T-helper 2 cell (primary cell): ENCODE results near the gene PREB.
"Not testable (repeated sequence)": the region's sequence is repeated elsewhere in the genome, so short reads cannot be mapped to it uniquely, and the experiment has no call there.

ENCODE experiments used
- DNase-seq, 5 experiments: peaks; one replicate each; pipeline versions ENCODE4 v3.0.0 to v3.0.0-alpha.2; 2012 to 2022
- total RNA-seq, 2 donors: gene quantifications; one replicate each; lab custom pipeline; 2026; lab: John Stamatoyannopoulos, UW

The PREB gene, protein sequence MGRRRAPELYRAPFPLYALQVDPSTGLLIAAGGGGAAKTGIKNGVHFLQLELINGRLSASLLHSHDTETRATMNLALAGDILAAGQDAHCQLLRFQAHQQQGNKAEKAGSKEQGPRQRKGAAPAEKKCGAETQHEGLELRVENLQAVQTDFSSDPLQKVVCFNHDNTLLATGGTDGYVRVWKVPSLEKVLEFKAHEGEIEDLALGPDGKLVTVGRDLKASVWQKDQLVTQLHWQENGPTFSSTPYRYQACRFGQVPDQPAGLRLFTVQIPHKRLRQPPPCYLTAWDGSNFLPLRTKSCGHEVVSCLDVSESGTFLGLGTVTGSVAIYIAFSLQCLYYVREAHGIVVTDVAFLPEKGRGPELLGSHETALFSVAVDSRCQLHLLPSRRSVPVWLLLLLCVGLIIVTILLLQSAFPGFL
- 23.7 to 37.3 reads per million in 2 donors for total RNA-seq

DNA sequence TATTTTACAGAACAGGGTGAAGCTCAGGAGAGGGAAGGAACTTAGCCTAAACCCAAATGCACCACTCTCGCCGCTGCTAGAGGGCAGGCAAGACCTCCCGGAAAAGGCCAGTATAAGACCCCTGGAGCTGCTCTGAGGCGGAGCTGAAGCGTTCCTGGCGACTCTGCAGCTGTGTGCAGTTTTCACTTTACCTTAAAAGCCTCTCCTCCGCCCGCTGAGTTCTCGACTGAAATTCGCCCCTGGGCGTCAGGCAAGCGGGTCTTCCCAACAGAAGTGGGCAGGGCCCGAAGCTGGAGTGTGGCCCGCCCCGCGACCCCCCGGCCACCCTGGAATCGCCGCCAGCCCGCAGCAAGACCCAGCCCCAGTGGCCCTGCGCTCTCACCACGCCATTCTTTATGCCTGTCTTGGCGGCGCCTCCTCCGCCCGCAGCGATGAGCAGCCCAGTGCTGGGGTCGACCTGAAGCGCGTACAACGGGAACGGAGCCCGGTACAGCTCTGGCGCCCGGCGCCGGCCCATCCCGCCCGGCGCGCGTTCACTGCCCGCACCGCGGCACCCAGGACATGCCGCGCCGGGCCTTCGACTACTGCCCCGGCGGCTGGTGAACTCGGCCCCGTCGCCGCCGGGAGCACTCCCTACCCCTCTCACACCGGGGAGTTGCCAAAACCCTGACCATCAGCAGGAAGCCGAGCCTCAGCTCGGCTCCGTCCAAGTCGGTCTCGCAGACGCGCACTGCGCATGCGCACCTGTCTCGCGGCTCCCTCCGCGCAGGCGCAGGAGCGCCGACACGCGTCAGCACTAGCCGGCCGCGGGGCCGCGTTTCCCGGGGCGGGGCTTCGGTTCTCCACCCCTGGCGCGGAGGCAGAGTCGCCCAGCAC is at the start of gene PREB:
Gene PREB (minus strand): TSS at position 732 of the 876 bp plus-strand sequence. CDS start 215 bp downstream, at position 517.
- DNase-seq, result peak; percentile 95 to 98 (median 98)

DNA sequence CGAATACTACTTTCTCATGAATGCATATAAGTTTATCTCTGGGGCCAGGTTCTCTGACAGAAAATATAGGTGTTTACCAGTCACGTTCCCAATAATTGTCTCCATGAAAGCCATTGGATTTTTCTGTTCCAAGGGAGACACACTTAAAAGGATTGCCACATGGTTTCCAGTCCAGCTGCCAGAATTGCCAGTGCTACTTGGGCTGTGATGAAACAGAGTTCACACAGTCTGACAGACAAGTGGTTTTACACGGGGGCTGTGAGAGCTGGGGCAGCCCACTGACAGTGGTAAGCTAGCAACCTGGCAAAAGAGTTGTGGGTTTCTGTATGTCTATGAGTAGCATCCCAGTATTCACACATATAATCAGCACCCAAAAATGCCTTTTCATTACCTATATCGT is 49.7 kb upstream of the PREB start:
- DNase-seq, result no peak

DNA sequence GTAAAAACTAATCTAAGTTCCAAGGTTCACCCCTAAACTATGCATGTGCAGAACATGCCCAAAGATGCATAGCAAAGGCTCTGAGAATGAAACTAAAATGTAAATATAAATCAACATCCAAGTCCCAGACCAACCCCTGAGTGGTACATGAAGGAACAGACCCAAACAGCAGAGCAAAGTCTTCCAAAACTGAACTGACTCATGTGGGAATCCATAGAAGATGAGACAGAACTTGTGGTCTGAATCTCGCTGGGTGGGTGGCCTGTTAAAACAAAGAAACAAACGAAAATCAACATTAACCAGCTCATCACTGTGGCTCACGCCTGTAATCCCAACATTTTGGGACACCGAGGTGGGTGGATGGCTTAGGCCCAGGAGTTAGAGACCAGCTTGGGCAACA is 47.9 kb upstream of the PREB start:
- DNase-seq, result no peak

DNA sequence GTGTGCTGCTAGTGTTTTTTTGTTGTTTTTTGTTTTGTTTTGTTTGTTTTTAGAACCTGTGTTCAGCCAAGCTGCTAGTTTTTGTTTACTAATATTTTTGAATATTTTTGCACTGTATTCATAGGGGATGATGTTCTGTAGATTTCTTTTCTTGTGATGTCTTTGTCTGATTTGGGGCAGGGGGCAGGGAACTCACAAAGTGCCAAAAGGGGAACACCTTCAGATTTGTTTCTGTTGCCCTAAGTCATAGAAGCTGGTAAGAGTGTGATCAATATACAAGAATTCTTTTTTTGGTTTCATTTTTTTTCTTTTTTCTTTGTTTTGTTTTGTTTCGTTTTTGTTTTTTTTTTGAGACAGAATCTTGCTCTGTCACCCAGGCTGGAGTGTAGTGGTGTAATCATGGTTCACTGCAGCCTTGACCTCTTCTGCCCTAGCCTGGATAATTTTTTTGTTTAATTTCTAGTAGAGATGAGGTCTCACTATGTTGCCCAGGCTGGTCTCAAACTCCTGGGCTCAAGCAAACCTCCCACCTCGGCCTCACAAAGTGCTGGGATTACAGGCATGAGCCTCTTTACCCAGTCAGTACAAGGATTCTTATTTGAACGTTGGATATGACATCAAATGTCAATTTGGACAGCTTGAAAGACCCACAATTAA is 45.0 kb upstream of the PREB start:
- no peak for DNase-seq

- no peak for DNase-seq
These were observed 44.0 kb upstream of the PREB start for GRCh38 chr2:27178469-27178868.

DNA sequence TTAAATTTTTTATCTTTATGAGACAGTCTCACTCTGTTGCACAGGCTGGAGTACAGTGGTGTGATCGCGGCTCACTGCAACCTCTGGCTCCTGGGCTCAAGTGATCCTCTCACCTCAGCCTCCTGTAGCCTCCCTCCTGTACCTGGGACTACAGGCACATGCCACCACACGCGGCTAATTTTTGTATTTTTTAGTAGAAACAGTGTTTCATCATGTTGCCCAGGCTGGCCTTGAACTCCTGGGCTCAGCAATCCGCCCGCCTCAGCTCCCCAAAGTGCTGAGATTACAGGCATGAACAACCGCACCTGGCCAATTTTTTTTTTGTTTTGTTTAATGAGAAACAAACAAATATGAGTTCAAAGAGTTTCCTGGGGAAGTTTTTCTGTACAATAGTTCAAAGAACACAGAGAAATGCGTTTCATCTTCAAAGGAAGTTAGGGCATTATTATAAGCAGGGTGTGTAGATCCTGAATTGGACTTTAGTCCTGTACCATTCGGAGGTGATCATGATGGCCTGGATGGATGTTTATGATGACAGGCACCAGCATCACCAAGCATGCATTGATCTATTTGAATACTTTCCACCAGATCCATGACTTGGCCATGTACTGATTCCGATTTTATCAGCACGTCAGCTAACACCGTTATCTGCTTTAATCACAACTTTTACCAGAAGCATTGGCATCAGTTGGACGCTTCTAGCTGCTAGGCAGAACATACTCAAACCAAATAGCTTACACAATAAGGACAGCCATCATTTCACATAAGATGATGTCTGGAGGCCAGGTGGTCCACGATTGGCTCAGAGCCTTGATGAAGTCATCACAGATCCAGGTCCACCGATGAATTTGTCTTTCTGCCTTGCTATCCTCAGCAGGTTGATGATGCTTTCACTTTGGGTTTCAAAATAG is 43.3 kb upstream of the PREB start:
- DNase-seq, result peak in 1 of 5 experiments; percentile 18

- DNase-seq, result not testable (repeated sequence)
These were observed 41.3 kb upstream of the PREB start for GRCh38 chr2:27175781-27176180.

DNA sequence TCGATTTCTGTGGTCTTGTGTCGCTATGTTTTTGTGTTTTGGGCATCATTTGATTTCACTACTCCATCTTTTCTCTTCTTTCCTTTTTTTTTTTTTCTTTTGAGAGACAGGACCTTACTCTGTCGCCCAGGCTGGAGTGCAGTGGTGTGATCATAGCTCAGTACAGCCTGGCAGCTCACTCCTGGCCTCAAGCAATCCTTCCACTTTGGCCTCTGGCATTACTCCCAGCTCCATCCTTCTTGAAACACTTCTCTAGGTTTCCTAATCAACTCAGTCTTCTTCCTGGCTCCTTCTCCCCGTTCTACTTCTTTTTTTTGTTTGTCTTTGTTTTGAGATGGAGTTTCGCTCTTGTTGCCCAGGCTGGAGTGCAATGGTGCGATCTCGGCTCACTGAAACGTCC is 40.9 kb upstream of the PREB start:
- DNase-seq, result no peak

GRCh38 chr2:27174638-27175037 is 40.2 kb upstream of the PREB start:
- DNase-seq, result no peak

DNA sequence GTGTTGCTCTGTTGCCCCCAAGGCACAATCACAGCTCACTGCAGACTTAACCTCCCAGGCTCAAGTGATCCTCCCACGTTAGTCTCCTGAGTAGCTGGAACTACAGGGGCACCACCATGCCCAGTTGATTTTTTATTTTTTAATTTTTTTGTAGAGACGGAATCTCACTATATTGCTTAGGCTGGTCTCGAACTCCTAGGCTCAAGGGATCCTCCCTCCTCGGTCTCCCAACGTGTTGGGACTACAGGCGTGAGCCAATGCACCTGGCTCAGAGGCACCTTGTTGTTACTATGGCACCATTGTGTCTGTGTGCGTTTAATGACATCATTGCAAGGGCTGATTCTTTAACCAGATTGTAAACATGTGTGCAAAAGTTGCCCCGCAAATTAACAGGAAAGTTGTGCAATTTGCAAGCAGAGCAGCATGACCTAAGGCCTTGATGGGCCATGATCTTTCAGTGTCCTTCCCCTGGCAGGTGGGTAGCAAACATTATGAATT is 37.0 kb upstream of the PREB start:
- no peak for DNase-seq

- DNase-seq, result no peak
These were observed 36.3 kb upstream of the PREB start for GRCh38 chr2:27170581-27171337.

DNA sequence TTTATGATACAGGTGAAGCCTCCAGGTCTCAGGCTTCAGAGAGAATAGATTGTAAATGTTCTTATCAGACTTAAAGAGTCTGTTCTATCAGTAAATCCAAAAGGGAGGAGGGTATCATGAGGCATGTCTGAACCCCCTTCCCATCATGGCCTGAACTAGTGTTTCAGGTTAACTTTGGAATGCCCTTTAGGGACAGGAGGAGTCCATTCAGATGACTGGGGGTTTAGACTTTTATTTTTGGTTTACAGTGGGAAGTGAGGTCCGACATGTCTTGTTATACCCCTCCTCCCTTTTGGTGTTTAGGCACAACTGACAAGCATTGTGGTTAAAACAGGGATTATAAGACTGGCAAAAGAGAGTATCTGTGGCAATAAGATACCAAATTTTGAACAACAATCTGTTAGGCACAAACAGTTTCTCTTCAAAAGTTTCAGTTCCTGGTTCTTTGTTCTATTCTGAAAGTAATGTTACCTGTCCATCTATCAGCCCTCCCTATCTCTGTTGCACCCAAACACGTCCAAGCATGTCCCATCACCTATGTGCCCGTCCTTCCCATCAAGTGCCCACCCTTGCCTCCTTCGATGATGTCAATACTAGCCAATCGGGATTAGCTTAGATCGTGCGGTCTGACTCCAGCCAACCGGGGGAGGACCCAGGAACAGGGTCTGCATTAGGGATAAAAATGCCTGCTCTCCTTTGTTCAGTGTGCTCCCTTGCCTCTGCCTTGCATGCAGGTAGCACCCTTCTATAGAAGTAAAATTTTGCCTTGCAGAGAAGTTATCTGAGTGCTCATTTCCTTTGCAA is 30.7 kb upstream of the PREB start:
- DNase-seq, result no peak

GRCh38 chr2:27162151-27163121 is 28.0 kb upstream of the PREB start:
- peak in 1 of 5 experiments; percentile 22 for DNase-seq

- DNase-seq, result no peak
These were observed 25.8 kb upstream of the PREB start for GRCh38 chr2:27160191-27160590.

- no peak for DNase-seq
These were observed 24.8 kb upstream of the PREB start for GRCh38 chr2:27159271-27159670.

GRCh38 chr2:27158468-27158867 is 24.0 kb upstream of the PREB start:
- DNase-seq, result no peak

DNA sequence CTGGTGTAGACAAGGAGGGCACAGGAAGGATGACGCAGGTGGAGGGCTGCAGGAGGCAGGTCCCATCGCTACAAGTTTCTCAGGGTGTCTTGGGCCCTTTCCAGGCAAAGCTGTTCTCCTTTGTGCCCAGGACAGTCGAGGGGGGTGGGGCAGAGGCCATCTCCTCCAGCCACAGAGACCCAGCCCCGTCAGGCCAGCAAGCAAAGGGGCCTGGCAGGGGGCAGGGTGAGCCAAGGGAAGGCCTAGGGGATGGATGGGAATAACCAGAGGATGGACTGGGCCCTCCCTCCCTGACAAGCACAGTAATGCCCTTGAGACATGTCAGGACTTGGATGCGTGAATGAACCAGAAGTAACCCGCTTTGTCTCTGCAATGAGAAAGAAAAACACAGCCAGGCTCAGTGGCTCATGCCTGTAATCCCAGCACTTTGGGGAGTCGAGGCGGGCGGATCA is 20.7 kb upstream of the PREB start:
- DNase-seq, result no peak

DNA sequence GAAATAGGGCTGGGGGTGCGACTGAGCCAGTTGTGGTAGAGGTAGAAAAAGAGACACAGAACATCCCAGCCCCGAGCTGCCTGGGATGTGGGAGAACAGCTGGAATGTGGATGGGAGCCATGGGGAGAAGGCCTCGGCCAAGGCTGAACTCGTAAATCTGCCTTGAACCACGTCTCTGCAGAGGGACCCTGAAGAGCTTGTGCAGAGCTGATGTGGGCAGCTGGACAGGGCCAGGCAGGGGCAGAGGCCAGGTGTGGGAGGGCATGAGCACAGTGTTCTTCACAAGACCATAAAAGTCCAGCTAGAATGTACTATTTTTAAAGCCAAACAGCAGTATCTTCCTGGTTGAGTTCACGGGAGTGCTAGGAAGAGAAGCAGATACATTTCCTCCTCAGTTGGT is 20.1 kb upstream of the PREB start:
- no peak for DNase-seq
